Measurements from ENCODE around the gene SDK2.

- TF ChIP-seq GATA3 (IDR thresholded peaks at IDR 0.05; ENCODE audit: low read depth, low read length) (no peak), GATA2 (IDR thresholded peaks at IDR 0.05; ENCODE audit: low read depth, low read length) (no peak)
Measured at GRCh38 chr17:73432624-73433190, 211.5 kb downstream of the SDK2 start.

Data from SH-SY5Y (cell line).